MCF 10A (cell line): ENCODE results near the gene FLNC. TPM values are rescaled to one million over a fixed set of nuclear protein-coding genes. Genes with fewer than 3 reads are reported as not detected.

Source experiments
- Bru-seq: library from RNA; stranded (reverse); fragments of 400-500 nt; gene quantifications from one replicate; lab custom pipeline; 2021; lab: Mats Ljungman, UMichigan
- BruChase-seq, 2 experiments: library from RNA; stranded (reverse); fragments of 400-500 nt; gene quantifications; one replicate each; lab custom pipeline; 2021; lab: Mats Ljungman, UMichigan
- BruUV-seq: library from RNA; stranded (reverse); fragments of 400-500 nt; replicated peaks from 2 replicates; lab custom pipeline; 2021; lab: Mats Ljungman, UMichigan
- CTCF ChIA-PET: fragments of 300-600 bp; sonication (Branson Sonifier 250); formaldehyde crosslinking; extraction: SDS; loops from one replicate; lab custom pipeline; 2021; ENCODE audit warnings: antibody characterized with exemption, inconsistent platforms; lab: Yijun Ruan, JAX
- POLR2A ChIA-PET: fragments of 300-600, 350-650 bp; sonication (Branson Sonifier 250); formaldehyde crosslinking; extraction: SDS; loops from one replicate; lab custom pipeline; 2020; ENCODE audit warnings: antibody characterized with exemption, inconsistent platforms; lab: Yijun Ruan, JAX
- DNase-seq: peaks from one replicate; pipeline ENCODE4 v3.0.0-alpha.2; 2018; ENCODE audit not compliant: unreplicated experiment
- H3K27ac Mint-ChIP-seq: one replicate; pipeline ENCODE4 v1.8.0; 2022; ENCODE audit warnings: mild to moderate bottlenecking, low read depth, mixed read lengths; ENCODE audit not compliant: unreplicated experiment
- H3K27me3 Mint-ChIP-seq: one replicate; pipeline ENCODE4 v1.8.0; 2022; ENCODE audit warnings: mixed read lengths; ENCODE audit not compliant: insufficient read depth, unreplicated experiment
- H3K36me3 Mint-ChIP-seq: one replicate; pipeline ENCODE4 v1.8.0; 2022; ENCODE audit warnings: mild to moderate bottlenecking, moderate library complexity, mixed read lengths; ENCODE audit not compliant: insufficient read depth, unreplicated experiment
- H3K4me1 Mint-ChIP-seq: one replicate; pipeline ENCODE4 v1.8.0; 2022; ENCODE audit warnings: mixed read lengths; ENCODE audit not compliant: insufficient read depth, unreplicated experiment
- H3K4me3 Mint-ChIP-seq: one replicate; pipeline ENCODE4 v1.8.0; 2022; ENCODE audit warnings: mild to moderate bottlenecking, moderate library complexity, mixed read lengths; ENCODE audit not compliant: unreplicated experiment
- H3K9me3 Mint-ChIP-seq: one replicate; pipeline ENCODE4 v1.8.0; 2022; ENCODE audit warnings: mixed read lengths; ENCODE audit not compliant: unreplicated experiment
- CTCF ChIP-seq: fragments of 200-600 bp; IDR thresholded peaks from one replicate; pipeline ENCODE4 v1.8.0; 2022; ENCODE audit warnings: antibody characterized with exemption, mild to moderate bottlenecking; ENCODE audit not compliant: unreplicated experiment
- intact Hi-C: fragments of 100-400 bp; cut with micrococcal nuclease; formaldehyde crosslinking; loops from 2 replicates; pipeline ENCODE4 v1.14.1; 2022
- long read RNA-seq: library from polyadenylated mRNA; stranded (forward); transcript quantifications from one replicate; pipeline ENCODE4 v2.0.0, GENCODE V29; 2022
- total RNA-seq: library from RNA; stranded (reverse); gene quantifications from 2 replicates; pipeline ENCODE4 v1.2.3, GENCODE V29; 2022

The FLNC gene
- total RNA-seq (0.28 and 0.44 TPM in 2 replicates), Bru-seq, nascent RNA (percentile 7 among the genes with signal in this experiment), BruChase-seq, experiment 1, labeled RNA remaining after a 6-hour chase (percentile 15 among the genes with signal in this experiment), BruChase-seq, experiment 2, labeled RNA remaining after a 2-hour chase (percentile 16 among the genes with signal in this experiment)
- long read RNA-seq, partial matches to known transcripts, result 1 of 1 reads
- long read RNA-seq, other reads (novel, unspliced or antisense), result 0 of 1 reads

DNA sequence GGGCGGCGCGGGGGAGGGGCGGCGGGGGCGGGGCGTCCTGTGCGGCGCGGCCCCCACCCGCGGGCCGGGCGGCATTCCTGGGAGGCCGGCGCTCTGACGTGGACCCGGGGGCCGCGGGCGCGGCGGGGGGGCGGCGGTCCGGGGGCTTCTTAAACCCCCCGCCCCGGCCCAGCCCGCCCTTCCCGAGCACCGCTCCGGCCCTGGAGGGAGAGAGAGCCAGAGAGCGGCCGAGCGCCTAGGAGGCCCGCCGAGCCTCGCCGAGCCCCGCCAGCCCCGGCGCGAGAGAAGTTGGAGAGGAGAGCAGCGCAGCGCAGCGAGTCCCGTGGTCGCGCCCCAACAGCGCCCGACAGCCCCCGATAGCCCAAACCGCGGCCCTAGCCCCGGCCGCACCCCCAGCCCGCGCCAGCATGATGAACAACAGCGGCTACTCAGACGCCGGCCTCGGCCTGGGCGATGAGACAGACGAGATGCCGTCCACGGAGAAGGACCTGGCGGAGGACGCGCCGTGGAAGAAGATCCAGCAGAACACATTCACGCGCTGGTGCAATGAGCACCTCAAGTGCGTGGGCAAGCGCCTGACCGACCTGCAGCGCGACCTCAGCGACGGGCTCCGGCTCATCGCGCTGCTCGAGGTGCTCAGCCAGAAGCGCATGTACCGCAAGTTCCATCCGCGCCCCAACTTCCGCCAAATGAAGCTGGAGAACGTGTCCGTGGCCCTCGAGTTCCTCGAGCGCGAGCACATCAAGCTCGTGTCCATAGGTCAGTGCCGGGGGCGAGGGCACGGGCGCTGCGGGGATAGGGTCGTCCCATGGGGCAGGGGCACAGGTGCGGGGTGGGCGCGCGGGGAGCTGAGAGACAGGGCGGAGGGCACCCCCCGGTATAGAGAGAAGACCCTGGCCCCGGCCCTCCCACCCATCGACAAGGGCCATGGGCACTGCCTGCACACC lies at the start of gene FLNC:
TSS of gene FLNC (plus strand) at position 176 of the 947 bp plus-strand sequence. CDS start at position 408, 232 bp downstream.
- CTCF ChIA-PET, result interaction anchor here (0.6 to 0.7 kb wide), 2 partner anchors 73 to 92 kb away, joined by 3 read pairs; no protein-coding TSS in a partner anchor
- Mint-ChIP-seq H3K4me3 (peak within 1 kb of the TSS; percentile 58), H3K9me3 (no peaks in the 10 kb centered on the region), H3K27me3 (peaks cover 11% of the 10 kb centered on the region), H3K36me3 (no peaks in the 10 kb centered on the region), H3K4me1 (no peaks in the 10 kb centered on the region), H3K27ac (no peak within 1 kb of the TSS)
- TF ChIP-seq CTCF, result no peak
- no TSS peak for BruUV-seq
- DNase-seq, result peak; percentile 21
- intact Hi-C loops, result no loop called here
- POLR2A ChIA-PET, result no interaction called here

DNA sequence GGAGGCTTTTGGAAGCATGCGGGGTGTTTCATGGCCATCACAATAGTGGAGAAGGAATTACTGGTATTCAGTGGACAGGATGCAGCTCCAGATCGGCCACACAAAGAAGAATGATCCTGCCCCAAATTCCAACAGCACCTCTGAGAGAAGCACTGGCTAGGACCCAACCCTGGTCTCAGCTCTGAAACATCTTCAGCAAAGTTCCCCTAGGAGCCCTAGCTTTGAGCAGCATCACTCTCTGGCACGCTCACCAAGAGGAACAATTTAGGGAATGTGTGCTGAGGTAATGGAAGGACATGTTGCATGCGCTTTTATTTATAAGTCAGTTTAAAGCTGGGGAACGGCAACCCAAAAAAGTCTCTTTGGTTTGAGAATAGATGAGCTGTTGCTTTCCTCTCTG lies 49.1 kb upstream of the FLNC start:
- intact Hi-C loops, result no loop called here
- CTCF ChIA-PET, result no interaction called here
- no peak for TF ChIP-seq CTCF
- POLR2A ChIA-PET, result interaction anchor here (0.7 kb wide), 1 partner anchor 9 kb away, joined by 4 read pairs; no protein-coding TSS in a partner anchor
- Mint-ChIP-seq H3K27ac (no peak overlapping the region), H3K27me3 (no peaks in the 10 kb centered on the region), H3K4me3 (no peak overlapping the region), H3K9me3 (peaks cover 11% of the 10 kb centered on the region), H3K36me3 (peaks cover 16% of the 10 kb centered on the region), H3K4me1 (no peaks in the 10 kb centered on the region)
- no TSS peak for BruUV-seq
- no peak for DNase-seq

DNA sequence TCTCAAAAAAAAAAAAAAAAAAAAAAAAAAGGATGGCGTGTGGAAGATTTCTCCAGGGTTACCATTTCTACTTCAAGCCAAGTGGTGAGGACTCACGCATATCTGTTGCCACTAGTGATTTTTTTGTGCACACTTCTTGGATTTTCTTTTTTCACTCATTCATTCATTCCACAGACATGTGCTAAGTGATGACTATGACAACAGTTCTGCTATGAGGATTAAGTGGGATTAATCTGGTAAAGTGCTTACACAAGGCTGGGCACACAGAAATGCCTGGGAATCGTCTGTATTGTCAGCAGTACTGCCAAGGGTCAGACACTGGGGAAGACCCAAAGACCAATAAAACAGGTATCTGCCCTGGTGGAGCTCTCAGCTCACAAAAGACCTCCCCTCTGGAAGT lies 48.4 kb upstream of the FLNC start:
- no TSS peak for BruUV-seq
- no peak for TF ChIP-seq CTCF
- peaks cover 16% of the 10 kb centered on the region for H3K36me3 Mint-ChIP-seq
- CTCF ChIA-PET, result no interaction called here
- no peaks in the 10 kb centered on the region for H3K4me1 Mint-ChIP-seq
- H3K27ac Mint-ChIP-seq, result no peak overlapping the region
- intact Hi-C loops, result no loop called here
- DNase-seq, result no peak
- POLR2A ChIA-PET, result interaction anchor here (1.2 kb wide), 1 partner anchor 11 kb away, joined by 3 read pairs; no protein-coding TSS in a partner anchor
- H3K4me3 Mint-ChIP-seq, result no peak overlapping the region
- H3K27me3 Mint-ChIP-seq, result no peaks in the 10 kb centered on the region
- peaks cover 11% of the 10 kb centered on the region for H3K9me3 Mint-ChIP-seq
